GM23338 (cell line): Measurements from ENCODE around the gene DHFR. TPM values are rescaled to one million over a fixed set of nuclear protein-coding genes. Genes with fewer than 3 reads are reported as not detected.

Experiments used
- ATAC-seq: fragments of 200-7000 bp; cut with Tn5 transposase; 3 replicates; pipeline ENCODE4 v1.9.1; 2020
- DNase-seq: peaks from one replicate; pipeline ENCODE4 v3.0.0-alpha.2; 2015; ENCODE audit warnings: low spot score
- H2AFZ ChIP-seq: fragments of 200-600 bp; sonication (generic); 2 replicates; pipeline ENCODE4 v1.8.0; 2016; ENCODE audit warnings: antibody characterized with exemption, mild to moderate bottlenecking, moderate library complexity
- H3F3A ChIP-seq: fragments of 200-600 bp; sonication (generic); replicated peaks from 2 replicates; pipeline ENCODE4 v1.8.0; 2017; ENCODE audit warnings: antibody characterized with exemption, mixed run types, low read depth
- H3K27ac ChIP-seq: fragments of 200-600 bp; sonication (generic); 2 replicates; pipeline ENCODE4 v1.6.1; 2016; ENCODE audit warnings: low read depth
- H3K27me3 ChIP-seq: fragments of 200-600 bp; sonication (generic); 2 replicates; pipeline ENCODE4 v1.8.0; 2016; ENCODE audit warnings: mild to moderate bottlenecking, mixed run types, moderate library complexity; ENCODE audit not compliant: insufficient read depth
- H3K36me3 ChIP-seq: fragments of 200-600 bp; sonication (generic); 2 replicates; pipeline ENCODE4 v1.8.0; 2016; ENCODE audit warnings: mild to moderate bottlenecking; ENCODE audit not compliant: insufficient read depth
- H3K4me1 ChIP-seq: fragments of 200-600 bp; sonication (generic); 2 replicates; pipeline ENCODE4 v1.8.0; 2016; ENCODE audit warnings: mild to moderate bottlenecking, moderate library complexity; ENCODE audit not compliant: insufficient read depth
- H3K4me2 ChIP-seq: fragments of 200-600 bp; sonication (generic); 2 replicates; pipeline ENCODE4 v1.7.1; 2017; ENCODE audit warnings: mixed run types
- H3K4me3 ChIP-seq: fragments of 200-600 bp; sonication (generic); 2 replicates; pipeline ENCODE4 v1.6.1; 2016; ENCODE audit warnings: mixed run types
- H3K79me2 ChIP-seq: fragments of 200-600 bp; sonication (generic); replicated peaks from 2 replicates; pipeline ENCODE4 v1.8.0; 2017; ENCODE audit warnings: mild to moderate bottlenecking; ENCODE audit not compliant: insufficient read depth
- H3K9me2 ChIP-seq: fragments of 200-600 bp; sonication (generic); 2 replicates; pipeline ENCODE4 v1.8.0; 2017; ENCODE audit not compliant: insufficient read depth
- H4K20me1 ChIP-seq: fragments of 200-600 bp; sonication (generic); replicated peaks from 2 replicates; pipeline ENCODE4 v1.8.0; 2017; ENCODE audit warnings: mild to moderate bottlenecking; ENCODE audit not compliant: insufficient read depth
- H3K27ac Mint-ChIP-seq: 2 replicates; pipeline ENCODE4 v1.8.0; 2020; ENCODE audit warnings: inconsistent platforms, mild to moderate bottlenecking, moderate library complexity, mixed read lengths
- H3K27me3 Mint-ChIP-seq: 3 replicates; pipeline ENCODE4 v1.8.0; 2022; ENCODE audit warnings: low read depth, mild to moderate bottlenecking, moderate library complexity, mixed read lengths, inconsistent platforms; ENCODE audit not compliant: insufficient read depth, poor library complexity
- H3K36me3 Mint-ChIP-seq: 3 replicates; pipeline ENCODE4 v1.8.0; 2021; ENCODE audit warnings: low read depth, mild to moderate bottlenecking, inconsistent platforms, moderate library complexity, mixed read lengths
- H3K4me1 Mint-ChIP-seq: 3 replicates; pipeline ENCODE4 v1.8.0; 2020; ENCODE audit warnings: mild to moderate bottlenecking, inconsistent platforms, mixed read lengths
- H3K4me3 Mint-ChIP-seq: 3 replicates; pipeline ENCODE4 v1.8.0; 2021; ENCODE audit warnings: moderate library complexity, mild to moderate bottlenecking, inconsistent platforms, mixed read lengths
- H3K9me3 Mint-ChIP-seq: 3 replicates; pipeline ENCODE4 v1.8.0; 2020; ENCODE audit warnings: moderate library complexity, mild to moderate bottlenecking, inconsistent platforms, mixed read lengths
- CREB1 ChIP-seq: fragments of 250-450 bp; sonication (Bioruptor Pico); IDR thresholded peaks from 2 replicates; pipeline ENCODE4 v1.5.0; 2020; ENCODE audit warnings: low read depth, mild to moderate bottlenecking, moderate library complexity
- CTCF ChIP-seq, 2 experiments: fragments of 200-600 bp in 1 of 2; sonication (generic) in 1 of 2; conservative IDR thresholded peaks; 2 replicates each; pipeline versions ENCODE4 v1.5.1 to v1.6.1; 2016 to 2017; ENCODE audit warnings: antibody characterized with exemption in 2 of 2, low read depth in 2 of 2, mild to moderate bottlenecking in 2 of 2, moderate library complexity in 1 of 2
- ETS1 ChIP-seq: IDR thresholded peaks from 2 replicates; pipeline ENCODE4 v1.6.1; 2016; ENCODE audit warnings: antibody characterized with exemption
- EZH2 ChIP-seq: fragments of 200-600 bp; sonication (generic); IDR thresholded peaks from one replicate; pipeline ENCODE4 v1.8.0; 2017; ENCODE audit warnings: antibody characterized with exemption, mild to moderate bottlenecking, low read depth; ENCODE audit not compliant: unreplicated experiment
- EZH2phosphoT487 ChIP-seq: fragments of 200-600 bp; sonication (generic); IDR thresholded peaks from one replicate; pipeline ENCODE4 v1.8.1; 2018; ENCODE audit warnings: antibody characterized with exemption; ENCODE audit not compliant: unreplicated experiment
- NANOG ChIP-seq: IDR thresholded peaks from 2 replicates; pipeline ENCODE4 v1.6.1; 2016; ENCODE audit warnings: antibody characterized with exemption, borderline replicate concordance
- POLR2AphosphoS5 ChIP-seq: IDR thresholded peaks from 2 replicates; pipeline ENCODE4 v1.6.1; 2016; ENCODE audit warnings: antibody characterized with exemption, low read depth
- STAT1 ChIP-seq: IDR thresholded peaks from one replicate; pipeline ENCODE4 v1.6.1; 2016; ENCODE audit warnings: antibody characterized with exemption; ENCODE audit not compliant: unreplicated experiment
- ZNF114 ChIP-seq: fragments of 250-450 bp; sonication (Bioruptor Pico); IDR thresholded peaks from 2 replicates; pipeline ENCODE4 v1.5.0; 2020; ENCODE audit warnings: mild to moderate bottlenecking, moderate library complexity
- ZNF462 ChIP-seq: fragments of 250-450 bp; sonication (Bioruptor Pico); IDR thresholded peaks from 2 replicates; pipeline ENCODE4 v1.5.0; 2020; ENCODE audit warnings: mild to moderate bottlenecking, moderate library complexity
- polyA plus RNA-seq: library from polyadenylated mRNA; unstranded; fragments of >200 nt; fragmentation: Nextera tagmentation; extraction: Ambion mirVana; gene quantifications from 2 replicates; pipeline ENCODE4 v1.2.1, GENCODE V29; 2016
- total RNA-seq: library from RNA; depleted of rRNA; stranded (reverse); fragments of >200 nt; shearing (Covaris generic); gene quantifications from 2 replicates; pipeline ENCODE4 v1.2.3, GENCODE V29; 2014

DHFR gene
- total and polyA plus RNA-seq, 2 experiments from 2014 or later, result 56.2 to 95.6 TPM

- Histone ChIP-seq H3K27ac (no peak overlapping the region), H3K4me1 (no peaks in the 10 kb centered on the region), H4K20me1 (no peaks in the 10 kb centered on the region), H3K36me3 (no peaks in the 10 kb centered on the region), H3K9me2 (no peaks in the 10 kb centered on the region), H3K79me2 (no peaks in the 10 kb centered on the region), H3K27me3 (no peaks in the 10 kb centered on the region), H3F3A (no peaks in the 10 kb centered on the region), H3K4me2 (no peak overlapping the region), H2AFZ (peak overlapping the region; percentile 66; the same call in 1 of the 2 replicates), H3K4me3 (no peak overlapping the region)
- no peaks in the 10 kb centered on the region for H3K36me3 Mint-ChIP-seq
- no peak for TF ChIP-seq NANOG
- peak in 1 of 2 experiments; percentile 41; a peak in 2 of 4 replicates for TF ChIP-seq CTCF (conservative IDR thresholded peaks at IDR 0.05; ENCODE audit: low read depth in 2 of 2)
- no peak overlapping the region for H3K27ac Mint-ChIP-seq
- ATAC-seq (peak; percentile 65), DNase-seq (no peak)
- peaks cover 2% of the 10 kb centered on the region; the same call in 2 of the 3 replicates for H3K4me1 Mint-ChIP-seq
- H3K9me3 Mint-ChIP-seq, result no peaks in the 10 kb centered on the region
- peaks cover 3% of the 10 kb centered on the region for H3K27me3 Mint-ChIP-seq
- no peak overlapping the region for H3K4me3 Mint-ChIP-seq
Observed at GRCh38 chr5:80588858-80589540, 65.8 kb downstream of the DHFR start.

GRCh38 chr5:80584770-80585169, 70.0 kb downstream of the DHFR start:
- no peak overlapping the region for H3K4me3 ChIP-seq
- no peaks in the 10 kb centered on the region for H3K79me2 ChIP-seq
- Mint-ChIP-seq H3K36me3 (no peaks in the 10 kb centered on the region), H3K27me3 (peaks cover 3% of the 10 kb centered on the region), H3K4me3 (no peak overlapping the region), H3K27ac (no peak overlapping the region), H3K4me1 (no peaks in the 10 kb centered on the region), H3K9me3 (no peaks in the 10 kb centered on the region)
- H3K9me2 ChIP-seq, result no peaks in the 10 kb centered on the region; the same call in 1 of the 2 replicates
- no peak for ATAC-seq
- no peak overlapping the region for H3K27ac ChIP-seq
- H2AFZ ChIP-seq, result peak overlapping the region; percentile 86
- H3F3A ChIP-seq, result no peaks in the 10 kb centered on the region
- no peaks in the 10 kb centered on the region for H3K27me3 ChIP-seq
- H3K4me1 ChIP-seq, result no peaks in the 10 kb centered on the region; the same call in 1 of the 2 replicates
- DNase-seq, result no peak
- no peaks in the 10 kb centered on the region for H3K36me3 ChIP-seq
- no peak overlapping the region for H3K4me2 ChIP-seq
- no peaks in the 10 kb centered on the region for H4K20me1 ChIP-seq
- no peak for TF ChIP-seq EZH2
- TF ChIP-seq CREB1 (CRISPR knock-in tag), result no peak
- TF ChIP-seq EZH2phosphoT487, result no peak
- TF ChIP-seq POLR2AphosphoS5, result no peak
- no peak for TF ChIP-seq ETS1
- TF ChIP-seq NANOG, result no peak
- TF ChIP-seq ZNF462 (CRISPR knock-in tag), result no peak
- no peak for TF ChIP-seq ZNF114 (CRISPR knock-in tag)
- TF ChIP-seq STAT1, result no peak
